ENCODE results near the gene NPW. TPM values are rescaled to one million over a fixed set of nuclear protein-coding genes. Genes with fewer than 3 reads are reported as not detected.
A peak's percentile ranks its signal among the peaks of the same experiment; 100 is the strongest.

The NPW gene
- total and polyA plus RNA-seq, 2 of the 8 experiments (the other 6 are each of a cell fraction or from before 2014, with no cell fraction given): 4.0 to 10.3 TPM

- TF ChIP-seq GABPA (IDR thresholded peaks at IDR 0.05; ENCODE audit: borderline replicate concordance, insufficient read depth, low read length) (0 out of 2 replicates have a peak, but pooled peaks have one; percentile 18), POLR2AphosphoS5 (IDR thresholded peaks at IDR 0.05; ENCODE audit: low read depth, low read length) (0 out of 2 replicates have a peak, but pooled peaks have one; percentile 30), MAX (IDR thresholded peaks at IDR 0.05) (peak; percentile 80), CBX8 (IDR thresholded peaks at IDR 0.05; ENCODE audit: borderline replicate concordance, low read depth, low read length) (no peak), SIX5 (IDR thresholded peaks at IDR 0.05; ENCODE audit: low read depth, low read length) (no peak), EP300 (IDR thresholded peaks at IDR 0.05; ENCODE audit: borderline replicate concordance in 1 of 2, low read depth in 2 of 2, low read length in 2 of 2) (no peak), EZH2 (IDR thresholded peaks at IDR 0.05; ENCODE audit: low read depth, low read length, severe bottlenecking) (no peak), TBP (IDR thresholded peaks at IDR 0.05; ENCODE audit: low read depth, low read length) (no peak), RBBP5 (IDR thresholded peaks at IDR 0.05; ENCODE audit: borderline replicate concordance, low read depth, low read length) (peak; percentile 17; the same call in 1 of the 2 replicates)
Measured at GRCh38 chr16:1980030-1980769, 39.4 kb upstream of the NPW start (continued).
